SK-N-SH treated with all-trans-retinoic acid at 6 μM for 48 hours (cell line): Measurements from ENCODE around the gene UVRAG.

Experiments used
- ARNTL ChIP-seq: fragments of 450-650 bp; formaldehyde crosslinking; IDR thresholded peaks from 2 replicates; pipeline ENCODE4 v1.5.0; 2020; ENCODE audit warnings: low read depth, mild to moderate bottlenecking, moderate library complexity, borderline replicate concordance
- CREB5 ChIP-seq: fragments of 250-450 bp; sonication (Bioruptor Pico); IDR thresholded peaks from 2 replicates; pipeline ENCODE4 v1.5.1; 2020; ENCODE audit warnings: low read depth, mild to moderate bottlenecking, moderate library complexity
- ESRRG ChIP-seq: fragments of 250-450 bp; sonication (Bioruptor Pico); IDR thresholded peaks from 2 replicates; pipeline ENCODE4 v1.6.1; 2021; ENCODE audit warnings: mild to moderate bottlenecking
- GLIS3 ChIP-seq: fragments of 250-450 bp; sonication (Bioruptor Pico); IDR thresholded peaks from 2 replicates; pipeline ENCODE4 v1.5.0; 2020; ENCODE audit warnings: mild to moderate bottlenecking, moderate library complexity
- ISL1 ChIP-seq: fragments of 250-450 bp; sonication (Bioruptor Pico); IDR thresholded peaks from 2 replicates; pipeline ENCODE4 v2.1.2; 2022; ENCODE audit warnings: mild to moderate bottlenecking, moderate library complexity
- OSR1 ChIP-seq: fragments of 250-450 bp; sonication (Bioruptor Pico); IDR thresholded peaks from 2 replicates; pipeline ENCODE4 v1.8.0; 2022; ENCODE audit warnings: moderate library complexity, mild to moderate bottlenecking, inconsistent platforms
- RARB ChIP-seq: fragments of 250-450 bp; sonication (Bioruptor Pico); IDR thresholded peaks from 2 replicates; pipeline ENCODE4 v1.8.0; 2021; ENCODE audit warnings: mild to moderate bottlenecking, moderate library complexity
- SNAI2 ChIP-seq: fragments of 250-450 bp; sonication (Bioruptor Pico); IDR thresholded peaks from 2 replicates; pipeline ENCODE4 v1.5.0; 2020; ENCODE audit warnings: mild to moderate bottlenecking, moderate library complexity
- TCF4 ChIP-seq: fragments of 250-450 bp; sonication (Bioruptor Pico); IDR thresholded peaks from 2 replicates; pipeline ENCODE4 v1.8.0; 2021; ENCODE audit warnings: mild to moderate bottlenecking, moderate library complexity, borderline replicate concordance
- TSHZ2 ChIP-seq: fragments of 250-450 bp; sonication (Bioruptor Pico); IDR thresholded peaks from 2 replicates; pipeline ENCODE4 v1.5.0; 2020; ENCODE audit warnings: mild to moderate bottlenecking, moderate library complexity
- ZC3H10 ChIP-seq: fragments of 250-450 bp; sonication (Bioruptor Pico); IDR thresholded peaks from 2 replicates; pipeline ENCODE4 v1.5.1; 2021; ENCODE audit warnings: mild to moderate bottlenecking, moderate library complexity
- ZNF565 ChIP-seq: fragments of 450-650 bp; formaldehyde crosslinking; conservative IDR thresholded peaks from 2 replicates; pipeline ENCODE4 v1.5.0; 2020; ENCODE audit warnings: low read depth, mild to moderate bottlenecking, moderate library complexity
- ZNF8 ChIP-seq: fragments of 450-650 bp; formaldehyde crosslinking; IDR thresholded peaks from 2 replicates; pipeline ENCODE4 v1.5.0; 2020; ENCODE audit warnings: mild to moderate bottlenecking, moderate library complexity

- TF ChIP-seq TCF4 (CRISPR knock-in tag) (no peak), GLIS3 (CRISPR knock-in tag) (no peak), ISL1 (no peak), ESRRG (no peak), CREB5 (CRISPR knock-in tag) (no peak), ARNTL (no peak), RARB (CRISPR knock-in tag) (no peak), SNAI2 (CRISPR knock-in tag) (no peak), TSHZ2 (CRISPR knock-in tag) (no peak), OSR1 (CRISPR knock-in tag) (no peak), ZNF565 (CRISPR knock-in tag) (no peak), ZNF8 (CRISPR knock-in tag) (no peak), ZC3H10 (no peak)
These were observed 352.6 kb downstream of the UVRAG start for GRCh38 chr11:76167590-76167989.
